Tibial artery (tissue), 4 donors: Measurements from ENCODE around the gene CNTROB.

ENCODE experiments used
- DNase-seq, 2 donors: peaks; one replicate each; pipeline ENCODE4 v3.0.0-alpha.2; 2019
- H3K27ac ChIP-seq, 2 donors: fragments of 200-600 bp; sonication (generic) in 1 of 2; 1 replicate in 1 of 2; 2 replicates in 1 of 2; pipeline ENCODE4 v1.5.1; 2018 to 2019; ENCODE audit warnings: mild to moderate bottlenecking in 1 of 2
- H3K27me3 ChIP-seq, 2 donors: fragments of 200-600 bp; sonication (generic) in 1 of 2; one replicate each; pipeline versions ENCODE4 v1.5.1 to v1.6.0; 2016 to 2019
- H3K36me3 ChIP-seq, 3 donors: fragments of 200-600 bp; sonication (generic) in 2 of 3; one replicate each; pipeline ENCODE4 v1.5.1; 2016 to 2019; ENCODE audit warnings: mild to moderate bottlenecking in 2 of 3
- H3K4me1 ChIP-seq, 4 donors: fragments of 200-600 bp; sonication (generic) in 2 of 4; 1 replicate in 3 of 4; 2 replicates in 1 of 4; pipeline ENCODE4 v1.5.1; 2016 to 2019
- H3K4me3 ChIP-seq, 2 donors: fragments of 200-600 bp; sonication (generic) in 1 of 2; 1 replicate in 1 of 2; 2 replicates in 1 of 2; pipeline ENCODE4 v1.5.1; 2018 to 2019; ENCODE audit warnings: mild to moderate bottlenecking in 2 of 2
- H3K9me3 ChIP-seq, 3 donors: fragments of 200-600 bp; sonication (generic) in 1 of 3; one replicate each; pipeline ENCODE4 v1.5.1; 2016 to 2019
- CTCF ChIP-seq, 2 experiments: fragments of 200-600 bp in 1 of 2; fragments of 450-650 bp in 1 of 2; IDR thresholded peaks; one replicate each; pipeline ENCODE4 v1.5.1; 2017 to 2019; ENCODE audit warnings: antibody characterized with exemption in 2 of 2, mild to moderate bottlenecking in 1 of 2, moderate library complexity in 1 of 2
- intact Hi-C: fragments of 100-400 bp; cut with DNase I; formaldehyde crosslinking; loops from one replicate; pipeline ENCODE4 v1.15.0; 2023; ENCODE audit warnings: low total_unique reads

Gene CNTROB

GRCh38 chr17:7885367-7886226 is 46.4 kb upstream of the CNTROB start:
- DNase-seq: peak; percentile 45 to 73
- intact Hi-C loops: no loop called here
- Histone ChIP-seq H3K36me3 (peaks cover 0 to 11% (median 0%) of the 10 kb centered on the region in 3 donors), H3K27ac (peak overlapping the region; percentile 80 to 82), H3K4me3 (peak overlapping the region; percentile 62 to 66), H3K27me3 (peaks cover 0 to 22% of the 10 kb centered on the region in 2 donors), H3K4me1 (peaks cover 15 to 52% (median 44%) of the 10 kb centered on the region in 4 donors), H3K9me3 (no peaks in the 10 kb centered on the region)
- TF ChIP-seq CTCF (IDR thresholded peaks at IDR 0.05): no peak

- DNase-seq: peak in 1 of 2 donors; percentile 30
- Histone ChIP-seq H3K4me3 (peak overlapping the region; percentile 62 to 66), H3K27me3 (peaks cover 0 to 22% of the 10 kb centered on the region in 2 donors), H3K36me3 (peaks cover 0 to 12% (median 8%) of the 10 kb centered on the region in 3 donors), H3K9me3 (no peaks in the 10 kb centered on the region), H3K27ac (peak overlapping the region; percentile 80 to 82), H3K4me1 (peaks cover 15 to 49% (median 44%) of the 10 kb centered on the region in 4 donors)
- intact Hi-C loops: no loop called here
- no peak for TF ChIP-seq CTCF (IDR thresholded peaks at IDR 0.05)
Observed at GRCh38 chr17:7886227-7887037, 45.6 kb upstream of the CNTROB start.

- TF ChIP-seq CTCF (IDR thresholded peaks at IDR 0.05): no peak
- H3K4me1 ChIP-seq: peaks cover 15 to 48% (median 43%) of the 10 kb centered on the region in 4 donors
- H3K27ac ChIP-seq: peak overlapping the region; percentile 80 to 82
- intact Hi-C loops: no loop called here
- H3K27me3 ChIP-seq: peaks cover 0 to 18% of the 10 kb centered on the region in 2 donors
- H3K4me3 ChIP-seq: peak overlapping the region; percentile 62 to 66
- no peaks in the 10 kb centered on the region for H3K9me3 ChIP-seq
- DNase-seq: no peak
- peaks cover 0 to 14% (median 11%) of the 10 kb centered on the region in 3 donors for H3K36me3 ChIP-seq
Observed at GRCh38 chr17:7887038-7887481, 44.9 kb upstream of the CNTROB start.

GRCh38 chr17:7887482-7888183 is 44.4 kb upstream of the CNTROB start:
- H3K4me3 ChIP-seq: peak overlapping the region; percentile 62 to 66
- peaks cover 15 to 48% (median 43%) of the 10 kb centered on the region in 4 donors for H3K4me1 ChIP-seq
- H3K27me3 ChIP-seq: peaks cover 0 to 14% of the 10 kb centered on the region in 2 donors
- peaks cover 0 to 16% (median 11%) of the 10 kb centered on the region in 3 donors for H3K36me3 ChIP-seq
- intact Hi-C loops: no loop called here
- peak overlapping the region; percentile 80 to 82 for H3K27ac ChIP-seq
- TF ChIP-seq CTCF (IDR thresholded peaks at IDR 0.05): no peak
- peak; percentile 93 to 96 for DNase-seq
- no peaks in the 10 kb centered on the region for H3K9me3 ChIP-seq
